IMR-90 (cell line): ENCODE data around the gene LRRC75A.

Experiments used
- CTCF ChIP-seq: conservative IDR thresholded peaks from 2 replicates; pipeline ENCODE4 v1.5.1; 2012; ENCODE audit warnings: mild to moderate bottlenecking, low read depth, low read length, improper control_type of control experiment
- MAFK ChIP-seq: IDR thresholded peaks from 2 replicates; pipeline ENCODE4 v1.6.1; 2012; ENCODE audit warnings: low read depth, low read length, improper control_type of control experiment
- MXI1 ChIP-seq: IDR thresholded peaks from 2 replicates; pipeline ENCODE4 v1.6.1; 2012; ENCODE audit warnings: low read depth, mild to moderate bottlenecking, low read length, moderate library complexity, borderline replicate concordance
- POLR2A ChIP-seq: IDR thresholded peaks from 2 replicates; pipeline ENCODE4 v1.6.1; 2012; ENCODE audit warnings: mild to moderate bottlenecking, low read depth, low read length
- RAD21 ChIP-seq: IDR thresholded peaks from 2 replicates; pipeline ENCODE4 v1.6.1; 2012; ENCODE audit warnings: low read length, improper control_type of control experiment
- TF ChIP-seq, protein P1 (sequence below): fragments of 150-350 bp; IDR thresholded peaks from 2 replicates; pipeline ENCODE4 v1.6.1; 2016; ENCODE audit warnings: low read depth, mild to moderate bottlenecking, low read length, moderate library complexity, borderline replicate concordance
- TF ChIP-seq, protein P2 (sequence below): fragments of 150-350 bp; IDR thresholded peaks from 2 replicates; pipeline ENCODE4 v1.6.1; 2017; ENCODE audit warnings: mild to moderate bottlenecking, antibody characterized with exemption, low read length, low read depth

GRCh38 chr17:16440901-16441629 lies 50.9 kb downstream of the LRRC75A start:
- TF ChIP-seq MXI1, result no peak
- TF ChIP-seq CTCF, result no peak
- no peak for TF ChIP-seq MAFK
- TF ChIP-seq POLR2A, result no peak
- TF ChIP-seq, protein P1, sequence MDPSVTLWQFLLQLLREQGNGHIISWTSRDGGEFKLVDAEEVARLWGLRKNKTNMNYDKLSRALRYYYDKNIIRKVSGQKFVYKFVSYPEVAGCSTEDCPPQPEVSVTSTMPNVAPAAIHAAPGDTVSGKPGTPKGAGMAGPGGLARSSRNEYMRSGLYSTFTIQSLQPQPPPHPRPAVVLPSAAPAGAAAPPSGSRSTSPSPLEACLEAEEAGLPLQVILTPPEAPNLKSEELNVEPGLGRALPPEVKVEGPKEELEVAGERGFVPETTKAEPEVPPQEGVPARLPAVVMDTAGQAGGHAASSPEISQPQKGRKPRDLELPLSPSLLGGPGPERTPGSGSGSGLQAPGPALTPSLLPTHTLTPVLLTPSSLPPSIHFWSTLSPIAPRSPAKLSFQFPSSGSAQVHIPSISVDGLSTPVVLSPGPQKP, result no peak
- TF ChIP-seq RAD21, result no peak
- TF ChIP-seq, protein P2, sequence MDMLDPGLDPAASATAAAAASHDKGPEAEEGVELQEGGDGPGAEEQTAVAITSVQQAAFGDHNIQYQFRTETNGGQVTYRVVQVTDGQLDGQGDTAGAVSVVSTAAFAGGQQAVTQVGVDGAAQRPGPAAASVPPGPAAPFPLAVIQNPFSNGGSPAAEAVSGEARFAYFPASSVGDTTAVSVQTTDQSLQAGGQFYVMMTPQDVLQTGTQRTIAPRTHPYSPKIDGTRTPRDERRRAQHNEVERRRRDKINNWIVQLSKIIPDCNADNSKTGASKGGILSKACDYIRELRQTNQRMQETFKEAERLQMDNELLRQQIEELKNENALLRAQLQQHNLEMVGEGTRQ, result no peak
